Measurements from ENCODE around the gene ERN2.

The ERN2 gene

DNA sequence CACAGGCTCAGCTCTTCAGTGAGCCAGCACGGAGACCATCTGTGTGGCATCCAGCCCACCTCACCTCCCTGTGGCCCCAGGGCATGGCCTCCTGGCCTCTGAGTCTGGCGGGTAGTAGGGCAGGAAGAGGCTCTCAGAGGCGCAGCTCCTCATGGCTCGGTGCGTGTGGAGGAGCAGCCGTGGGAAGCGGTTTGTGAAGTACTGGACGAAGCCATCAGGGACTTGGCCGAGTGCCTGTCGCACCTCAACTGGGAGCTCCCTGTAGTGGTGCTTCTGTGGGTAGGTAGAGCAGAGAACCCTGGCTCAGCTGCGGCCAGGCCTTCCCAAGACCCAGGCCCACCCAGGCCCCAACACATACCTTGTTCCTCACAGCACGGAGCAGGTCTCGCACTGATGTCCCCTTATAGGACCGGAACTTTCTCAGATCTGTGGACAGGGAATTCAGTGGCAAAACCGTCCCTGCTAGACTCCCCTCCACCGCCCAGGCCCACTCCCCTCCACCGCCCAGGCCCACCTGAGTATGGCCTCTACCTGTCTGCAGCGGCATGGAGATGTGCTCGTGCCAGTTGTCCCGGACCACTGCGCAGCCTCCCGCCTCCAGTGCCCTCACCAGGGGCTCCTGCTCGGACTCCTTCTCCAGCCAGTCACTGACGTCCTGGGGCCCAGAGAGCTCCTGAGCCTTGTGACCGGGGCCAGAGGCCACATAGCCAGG is 22.1 kb downstream of the ERN2 start:
- in situ Hi-C loops (cut with MboI; ENCODE audit: low pct_unique_long_range_greater_than_20kb, low sequenced_read_pairs, unreplicated experiment): no loop called here
- no peak for TF ChIP-seq CTCF (IDR thresholded peaks at IDR 0.05; ENCODE audit: extremely low read depth, insufficient read depth, missing control alignments)
- no peak for DNase-seq (ENCODE audit: low spot score)

- no peak for TF ChIP-seq CTCF (IDR thresholded peaks at IDR 0.05; ENCODE audit: extremely low read depth, insufficient read depth, missing control alignments)
- in situ Hi-C loops (cut with MboI; ENCODE audit: low pct_unique_long_range_greater_than_20kb, low sequenced_read_pairs, unreplicated experiment): no loop called here
- no peak for DNase-seq (ENCODE audit: low spot score)
These were observed 23.4 kb downstream of the ERN2 start for GRCh38 chr16:23689442-23690187.

DNA sequence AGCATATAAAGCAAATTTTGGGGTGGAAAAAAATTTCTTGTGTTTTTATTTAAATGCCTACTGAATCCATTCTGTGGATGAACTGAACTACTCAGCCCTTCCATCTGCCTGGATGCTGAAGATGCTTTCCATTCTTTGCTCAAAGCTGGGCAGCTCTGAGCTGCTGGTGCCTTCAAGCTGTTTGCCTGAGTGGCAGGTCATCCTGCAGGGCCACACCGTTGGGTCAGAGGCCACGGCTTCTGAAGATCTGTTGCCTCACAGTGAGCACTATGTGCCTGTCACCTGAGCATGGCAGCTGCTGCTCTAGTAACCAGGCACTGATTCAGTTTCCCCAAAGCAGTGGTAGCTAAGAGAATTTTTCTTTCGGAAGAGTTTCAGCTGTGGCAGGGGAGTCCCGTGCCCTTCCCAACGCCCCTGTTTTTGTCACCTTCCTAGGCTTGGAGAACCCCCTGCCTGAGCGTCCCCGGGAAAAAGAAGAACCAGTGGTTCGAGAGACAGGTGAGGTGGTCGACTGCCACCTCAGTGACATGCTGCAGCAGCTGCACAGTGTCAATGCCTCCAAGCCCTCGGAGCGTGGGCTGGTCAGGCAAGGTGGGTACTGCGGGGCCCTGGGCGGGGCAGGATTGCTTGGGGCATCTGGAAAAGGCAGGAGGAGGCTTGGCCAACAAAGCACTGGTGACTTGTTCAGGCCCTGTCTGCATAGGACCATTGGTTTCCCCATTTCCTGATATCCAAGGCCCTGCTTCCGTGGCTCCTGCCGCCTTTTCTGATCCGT is 25.8 kb downstream of the ERN2 start:
- in situ Hi-C loops (cut with MboI; ENCODE audit: low pct_unique_long_range_greater_than_20kb, low sequenced_read_pairs, unreplicated experiment): no loop called here
- DNase-seq (ENCODE audit: low spot score): no peak
- TF ChIP-seq CTCF (IDR thresholded peaks at IDR 0.05; ENCODE audit: extremely low read depth, insufficient read depth, missing control alignments): no peak

- DNase-seq (ENCODE audit: low spot score): no peak
- in situ Hi-C loops (cut with MboI; ENCODE audit: low pct_unique_long_range_greater_than_20kb, low sequenced_read_pairs, unreplicated experiment): no loop called here
- no peak for TF ChIP-seq CTCF (IDR thresholded peaks at IDR 0.05; ENCODE audit: extremely low read depth, insufficient read depth, missing control alignments)
These were observed 29.5 kb downstream of the ERN2 start for GRCh38 chr16:23683487-23683886.

DNA sequence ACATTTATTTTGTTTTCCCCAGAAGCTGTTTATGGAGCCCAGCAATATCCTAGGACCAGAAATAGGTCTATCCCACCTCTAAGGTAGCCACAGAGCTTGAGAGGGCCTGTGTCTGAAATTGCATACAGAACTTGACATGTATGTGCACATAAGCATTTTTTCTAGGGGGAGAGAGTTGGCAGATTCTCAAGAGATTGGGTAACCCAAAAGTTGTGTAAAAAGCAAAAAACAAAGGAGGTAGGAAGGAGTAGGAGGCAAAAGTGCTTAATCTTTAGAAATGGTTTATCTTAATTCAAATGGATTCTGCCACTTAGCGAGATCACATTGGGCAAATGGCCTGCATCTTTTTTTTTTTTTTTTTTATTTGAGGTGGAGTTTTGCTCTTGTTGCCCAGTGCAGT is 30.8 kb downstream of the ERN2 start:
- in situ Hi-C loops (cut with MboI; ENCODE audit: low pct_unique_long_range_greater_than_20kb, low sequenced_read_pairs, unreplicated experiment): no loop called here
- TF ChIP-seq CTCF (IDR thresholded peaks at IDR 0.05; ENCODE audit: extremely low read depth, insufficient read depth, missing control alignments): no peak
- DNase-seq (ENCODE audit: low spot score): no peak

DNA sequence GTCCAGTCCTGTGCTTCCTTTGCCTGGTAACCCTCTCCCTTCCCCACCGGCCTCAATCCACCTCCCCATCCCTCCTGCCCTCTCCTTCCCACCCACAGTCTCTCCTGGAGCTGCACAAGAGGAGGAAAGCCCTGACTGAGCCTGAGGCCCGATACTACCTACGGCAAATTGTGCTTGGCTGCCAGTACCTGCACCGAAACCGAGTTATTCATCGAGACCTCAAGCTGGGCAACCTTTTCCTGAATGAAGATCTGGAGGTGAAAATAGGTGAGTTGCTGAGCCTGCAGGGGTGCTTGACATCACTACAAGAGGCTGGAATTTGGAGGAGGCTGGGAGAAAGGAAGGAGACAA is 33.1 kb downstream of the ERN2 start:
- TF ChIP-seq CTCF (IDR thresholded peaks at IDR 0.05; ENCODE audit: extremely low read depth, insufficient read depth, missing control alignments): no peak
- no peak for DNase-seq (ENCODE audit: low spot score)
- in situ Hi-C loops (cut with MboI; ENCODE audit: low pct_unique_long_range_greater_than_20kb, low sequenced_read_pairs, unreplicated experiment): no loop called here
